ENCODE data around the gene SYT15. TPM values are rescaled to one million over a fixed set of nuclear protein-coding genes. Genes with fewer than 3 reads are reported as not detected.

SYT15 gene
- total RNA-seq, 1 experiment from 2014 or later, result 0.59 TPM

DNA sequence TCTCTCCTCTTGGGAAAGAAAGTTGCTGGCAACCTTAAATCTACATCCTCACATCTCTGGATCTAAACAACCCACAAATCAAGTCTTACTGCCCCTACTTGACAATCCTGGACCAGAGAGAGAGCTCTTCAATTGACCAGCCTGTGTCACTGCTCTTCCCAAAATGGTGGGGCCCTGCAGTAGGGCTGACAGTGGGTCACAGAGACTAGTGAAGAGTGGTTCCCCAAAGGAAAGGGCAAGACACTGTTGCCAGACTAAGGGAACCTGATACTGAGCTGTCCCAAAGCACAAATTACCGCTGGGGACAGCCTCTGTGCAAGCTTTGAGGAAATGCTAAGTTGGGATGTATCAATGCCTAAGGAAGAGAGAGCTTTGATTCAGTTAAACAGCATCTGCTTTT lies 18.0 kb upstream of the SYT15 start:
- Mint-ChIP-seq H3K4me3 (no peak overlapping the region), H3K4me1 (peaks cover 3 to 4% of the 10 kb centered on the region in 2 experiments; a peak in 3 of 4 replicates), H3K36me3 (ENCODE audit: insufficient read depth in 1 of 3, low read depth in 3 of 3) (no peaks in the 10 kb centered on the region), H3K9me3 (no peaks in the 10 kb centered on the region), H3K27ac (no peak overlapping the region), H3K27me3 (ENCODE audit: low read depth) (no peaks in the 10 kb centered on the region)
- Histone ChIP-seq H4K20me1 (ENCODE audit: control insufficient read depth, insufficient read depth, insufficient read length) (no peaks in the 10 kb centered on the region), H2BK5ac (ENCODE audit: insufficient read length, low read length) (no peak overlapping the region), H3K27me3 (ENCODE audit: insufficient read depth, low read length) (peaks cover 2% of the 10 kb centered on the region; the same call in 1 of the 2 replicates), H3K79me2 (ENCODE audit: insufficient read depth, low read length) (no peaks in the 10 kb centered on the region), H2BK120ac (ENCODE audit: low read depth, low read length, poor library complexity, severe bottlenecking) (no peak overlapping the region), H3K9ac (ENCODE audit: extremely low read depth, insufficient read length, low read length) (no peak overlapping the region), H3K4ac (ENCODE audit: low read depth, low read length) (no peak overlapping the region), H4K8ac (replicated peaks; ENCODE audit: insufficient read length, low read depth, low read length) (no peak overlapping the region), H3K23me2 (ENCODE audit: insufficient read length, low read depth, low read length, poor library complexity, severe bottlenecking) (peaks cover 6% of the 10 kb centered on the region), H3K4me1 (ENCODE audit: insufficient read depth, low read length) (no peaks in the 10 kb centered on the region), H3K14ac (ENCODE audit: insufficient read depth, low read length) (no peak overlapping the region; the same call in 1 of the 2 replicates), H2BK20ac (ENCODE audit: low read depth, low read length, poor library complexity, severe bottlenecking) (no peak overlapping the region), H3K18ac (ENCODE audit: insufficient read length, low read depth, low read length) (no peak overlapping the region), H2BK15ac (ENCODE audit: low read depth, low read length) (no peak overlapping the region), H3K79me1 (ENCODE audit: insufficient read depth, low read depth, low read length, poor library complexity, severe bottlenecking) (no peaks in the 10 kb centered on the region), H3T11ph (ENCODE audit: low read length) (no peak overlapping the region), H3K4me2 (ENCODE audit: insufficient read depth, insufficient read length, low read length) (no peak overlapping the region), H3K56ac (ENCODE audit: insufficient read length, low read depth, low read length) (no peak overlapping the region), H2AK5ac (ENCODE audit: insufficient read length, low read length) (no peak overlapping the region), H3K23ac (ENCODE audit: insufficient read length, low read depth, low read length) (no peak overlapping the region), H3K27ac (ENCODE audit: insufficient read length, low read depth, low read length) (no peak overlapping the region), H4K5ac (ENCODE audit: insufficient read length, low read depth, low read length) (no peak overlapping the region), H4K91ac (ENCODE audit: insufficient read length, low read depth, low read length) (no peak overlapping the region), H3K9me3 (ENCODE audit: control insufficient read depth, low read depth, low read length) (no peaks in the 10 kb centered on the region), H2AFZ (ENCODE audit: low read length) (no peak overlapping the region), H2BK12ac (ENCODE audit: insufficient read length, low read depth, low read length) (no peak overlapping the region)
- WGBS (ENCODE audit: extremely low coverage, insufficient read length, low lambda C conversion rate), result no CpG with 5 or more reads among the region's 1 CpG
- TF ChIP-seq, protein P1, sequence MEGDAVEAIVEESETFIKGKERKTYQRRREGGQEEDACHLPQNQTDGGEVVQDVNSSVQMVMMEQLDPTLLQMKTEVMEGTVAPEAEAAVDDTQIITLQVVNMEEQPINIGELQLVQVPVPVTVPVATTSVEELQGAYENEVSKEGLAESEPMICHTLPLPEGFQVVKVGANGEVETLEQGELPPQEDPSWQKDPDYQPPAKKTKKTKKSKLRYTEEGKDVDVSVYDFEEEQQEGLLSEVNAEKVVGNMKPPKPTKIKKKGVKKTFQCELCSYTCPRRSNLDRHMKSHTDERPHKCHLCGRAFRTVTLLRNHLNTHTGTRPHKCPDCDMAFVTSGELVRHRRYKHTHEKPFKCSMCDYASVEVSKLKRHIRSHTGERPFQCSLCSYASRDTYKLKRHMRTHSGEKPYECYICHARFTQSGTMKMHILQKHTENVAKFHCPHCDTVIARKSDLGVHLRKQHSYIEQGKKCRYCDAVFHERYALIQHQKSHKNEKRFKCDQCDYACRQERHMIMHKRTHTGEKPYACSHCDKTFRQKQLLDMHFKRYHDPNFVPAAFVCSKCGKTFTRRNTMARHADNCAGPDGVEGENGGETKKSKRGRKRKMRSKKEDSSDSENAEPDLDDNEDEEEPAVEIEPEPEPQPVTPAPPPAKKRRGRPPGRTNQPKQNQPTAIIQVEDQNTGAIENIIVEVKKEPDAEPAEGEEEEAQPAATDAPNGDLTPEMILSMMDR (conservative IDR thresholded peaks at IDR 0.05), result no peak
- no peak for DNase-seq
